ENCODE measurements around the gene DSE. TPM values are rescaled to one million over a fixed set of nuclear protein-coding genes. Genes with fewer than 3 reads are reported as not detected.

Gene DSE
- total RNA-seq, 1 donor from 2014 or later = 26.5 TPM

DNA sequence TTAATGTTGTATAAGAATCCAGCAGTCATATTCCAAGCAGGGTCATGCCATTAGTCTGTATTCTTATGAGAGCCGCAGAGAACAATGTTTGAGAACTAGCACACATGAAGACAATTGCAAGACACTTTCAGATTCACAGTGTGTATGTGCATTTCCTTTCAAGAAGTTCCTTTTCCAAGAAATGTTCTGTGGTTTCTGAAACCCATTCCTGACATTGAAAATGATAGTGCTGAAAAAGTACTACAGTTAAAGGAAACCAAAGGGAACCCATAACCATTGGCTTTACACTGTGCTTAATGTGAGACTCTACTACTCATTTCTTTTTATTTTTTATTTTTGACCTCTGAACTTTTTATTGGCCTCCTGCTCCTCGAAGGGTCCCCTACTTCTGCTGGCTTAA lies 86.2 kb downstream of the DSE start:
- no peak overlapping the region for H3K4me3 Mint-ChIP-seq (ENCODE audit: unreplicated experiment)
- peaks cover 11% of the 10 kb centered on the region for H3K4me1 Mint-ChIP-seq (ENCODE audit: unreplicated experiment)
- no peak for DNase-seq (ENCODE audit: low spot score)
- H3K9me3 Mint-ChIP-seq (ENCODE audit: unreplicated experiment) = no peaks in the 10 kb centered on the region
- TF ChIP-seq, protein P1, sequence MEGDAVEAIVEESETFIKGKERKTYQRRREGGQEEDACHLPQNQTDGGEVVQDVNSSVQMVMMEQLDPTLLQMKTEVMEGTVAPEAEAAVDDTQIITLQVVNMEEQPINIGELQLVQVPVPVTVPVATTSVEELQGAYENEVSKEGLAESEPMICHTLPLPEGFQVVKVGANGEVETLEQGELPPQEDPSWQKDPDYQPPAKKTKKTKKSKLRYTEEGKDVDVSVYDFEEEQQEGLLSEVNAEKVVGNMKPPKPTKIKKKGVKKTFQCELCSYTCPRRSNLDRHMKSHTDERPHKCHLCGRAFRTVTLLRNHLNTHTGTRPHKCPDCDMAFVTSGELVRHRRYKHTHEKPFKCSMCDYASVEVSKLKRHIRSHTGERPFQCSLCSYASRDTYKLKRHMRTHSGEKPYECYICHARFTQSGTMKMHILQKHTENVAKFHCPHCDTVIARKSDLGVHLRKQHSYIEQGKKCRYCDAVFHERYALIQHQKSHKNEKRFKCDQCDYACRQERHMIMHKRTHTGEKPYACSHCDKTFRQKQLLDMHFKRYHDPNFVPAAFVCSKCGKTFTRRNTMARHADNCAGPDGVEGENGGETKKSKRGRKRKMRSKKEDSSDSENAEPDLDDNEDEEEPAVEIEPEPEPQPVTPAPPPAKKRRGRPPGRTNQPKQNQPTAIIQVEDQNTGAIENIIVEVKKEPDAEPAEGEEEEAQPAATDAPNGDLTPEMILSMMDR (IDR thresholded peaks at IDR 0.05; ENCODE audit: unreplicated experiment) = no peak
- peaks cover 2% of the 10 kb centered on the region for H3K27me3 Mint-ChIP-seq (ENCODE audit: unreplicated experiment)
- H3K27ac Mint-ChIP-seq (ENCODE audit: unreplicated experiment) = no peak overlapping the region
- no peaks in the 10 kb centered on the region for H3K36me3 Mint-ChIP-seq (ENCODE audit: low read depth, unreplicated experiment)

DNA sequence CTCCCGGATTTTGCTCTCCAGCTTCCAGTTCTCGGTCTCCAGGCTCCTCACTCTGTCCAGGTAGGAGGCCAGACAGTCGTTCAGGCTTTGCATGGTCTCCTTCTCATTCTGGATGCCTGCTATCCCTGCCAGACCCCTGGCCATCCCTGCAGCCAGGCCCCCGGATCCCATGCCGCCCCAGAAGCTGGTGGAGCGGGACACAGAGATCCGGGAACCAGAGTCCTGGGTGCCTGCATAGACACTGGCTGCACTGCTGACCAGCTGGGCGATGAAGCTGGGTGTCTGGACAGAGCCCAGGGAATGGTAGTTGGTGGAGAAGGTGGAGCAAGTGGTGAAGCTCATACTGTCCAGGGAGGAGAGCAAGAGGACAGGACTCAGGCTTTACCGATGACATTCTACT lies 87.5 kb downstream of the DSE start:
- Mint-ChIP-seq H3K9me3 (ENCODE audit: unreplicated experiment) (no peaks in the 10 kb centered on the region), H3K27me3 (ENCODE audit: unreplicated experiment) (peaks cover 2% of the 10 kb centered on the region), H3K4me3 (ENCODE audit: unreplicated experiment) (no peak overlapping the region)

DNA sequence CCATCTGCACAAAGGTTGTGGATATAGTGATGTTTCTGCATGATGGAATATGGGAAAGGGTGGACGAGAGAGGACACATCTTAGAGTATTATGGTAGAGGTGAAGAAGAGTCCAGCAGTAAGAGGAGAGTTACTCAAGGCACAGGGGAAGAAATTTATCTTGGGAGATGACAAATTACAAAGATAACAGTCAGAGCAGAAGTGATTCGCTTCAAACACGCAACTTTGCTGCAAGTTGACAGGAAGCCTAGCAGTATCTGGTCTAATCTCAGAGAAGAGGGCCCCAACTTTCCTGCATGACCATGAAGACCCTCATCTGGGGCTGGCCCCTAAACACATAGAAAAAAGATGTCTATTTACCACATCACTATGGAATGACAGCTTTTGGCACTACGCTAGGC lies 89.2 kb downstream of the DSE start:
- H3K4me3 Mint-ChIP-seq (ENCODE audit: unreplicated experiment) = no peak overlapping the region
- TF ChIP-seq, protein P1 (IDR thresholded peaks at IDR 0.05; ENCODE audit: unreplicated experiment) = no peak
- H3K27ac Mint-ChIP-seq (ENCODE audit: unreplicated experiment) = no peak overlapping the region
- no peaks in the 10 kb centered on the region for H3K9me3 Mint-ChIP-seq (ENCODE audit: unreplicated experiment)
- H3K4me1 Mint-ChIP-seq (ENCODE audit: unreplicated experiment) = peaks cover 12% of the 10 kb centered on the region
- no peak for DNase-seq (ENCODE audit: low spot score)
- peaks cover 2% of the 10 kb centered on the region for H3K27me3 Mint-ChIP-seq (ENCODE audit: unreplicated experiment)
- H3K36me3 Mint-ChIP-seq (ENCODE audit: low read depth, unreplicated experiment) = no peaks in the 10 kb centered on the region

More for the DNA sequence above, 87.5 kb downstream of the DSE start:
- Mint-ChIP-seq H3K27ac (ENCODE audit: unreplicated experiment) (no peak overlapping the region), H3K36me3 (ENCODE audit: low read depth, unreplicated experiment) (no peaks in the 10 kb centered on the region), H3K4me1 (ENCODE audit: unreplicated experiment) (peaks cover 14% of the 10 kb centered on the region)
- DNase-seq (ENCODE audit: low spot score) = no peak
- TF ChIP-seq, protein P1 (IDR thresholded peaks at IDR 0.05; ENCODE audit: unreplicated experiment) = no peak

DNA sequence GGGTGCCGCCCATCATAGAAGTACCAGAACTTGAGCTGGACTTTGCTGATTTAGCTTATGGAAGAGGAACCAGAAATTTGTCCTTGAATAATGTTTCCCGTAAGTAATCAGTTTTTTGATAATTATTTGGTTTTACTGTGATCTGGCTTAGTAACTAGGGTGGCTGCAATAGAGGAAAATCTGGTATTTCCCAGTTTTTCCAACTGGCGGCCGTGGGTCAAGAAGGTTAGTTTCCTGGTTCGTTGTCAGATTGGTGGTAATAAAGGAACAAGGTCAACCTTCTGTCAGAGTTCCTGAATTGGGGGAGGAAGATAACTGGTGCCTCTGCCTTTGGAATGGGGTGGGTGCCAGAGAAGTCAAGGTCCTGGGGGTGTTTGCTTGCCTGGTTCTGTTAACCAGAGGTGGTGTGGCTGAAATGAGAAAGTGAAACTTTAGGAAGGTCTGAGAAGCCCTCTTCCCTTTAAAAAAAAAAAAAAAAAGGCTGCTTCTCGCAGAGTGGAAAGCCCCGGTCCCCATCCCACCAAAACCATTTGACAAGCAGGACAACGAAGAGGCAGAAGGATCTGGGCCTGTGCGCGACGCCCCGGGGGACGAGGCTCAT lies 90.7 kb downstream of the DSE start, which contains the start of gene CALHM6:
CALHM6 (plus strand) TSS at position 45 of the 601 bp plus-strand sequence; CDS start at position 600, 555 bp downstream.
- DNase-seq (ENCODE audit: low spot score) = no peak

More for the DNA sequence above, 90.7 kb downstream of the DSE start, which contains the start of gene CALHM6:
- Mint-ChIP-seq H3K4me3 (ENCODE audit: unreplicated experiment) (peak within 1 kb of the TSS; percentile 33), H3K27ac (ENCODE audit: unreplicated experiment) (no peak within 1 kb of the TSS), H3K36me3 (ENCODE audit: low read depth, unreplicated experiment) (no peaks in the 10 kb centered on the region), H3K9me3 (ENCODE audit: unreplicated experiment) (no peaks in the 10 kb centered on the region), H3K27me3 (ENCODE audit: unreplicated experiment) (peaks cover 2% of the 10 kb centered on the region), H3K4me1 (ENCODE audit: unreplicated experiment) (peaks cover 13% of the 10 kb centered on the region)
- TF ChIP-seq, protein P1 (IDR thresholded peaks at IDR 0.05; ENCODE audit: unreplicated experiment) = no peak
